Fibroblast of skin of abdomen (primary cell): ENCODE measurements around the gene SRSF7.
A peak's percentile ranks its signal among the peaks of the same experiment; 100 is the strongest.
"Not testable (repeated sequence)": the region's sequence is repeated elsewhere in the genome, so short reads cannot be mapped to it uniquely, and the experiment has no call there.

ENCODE experiments used
- DNase-seq: peaks from one replicate; pipeline ENCODE4 v3.0.0-alpha.2; 2013

Gene SRSF7

GRCh38 chr2:38754049-38754448, 2.9 kb upstream of the SRSF7 start:
- no peak for DNase-seq

DNA sequence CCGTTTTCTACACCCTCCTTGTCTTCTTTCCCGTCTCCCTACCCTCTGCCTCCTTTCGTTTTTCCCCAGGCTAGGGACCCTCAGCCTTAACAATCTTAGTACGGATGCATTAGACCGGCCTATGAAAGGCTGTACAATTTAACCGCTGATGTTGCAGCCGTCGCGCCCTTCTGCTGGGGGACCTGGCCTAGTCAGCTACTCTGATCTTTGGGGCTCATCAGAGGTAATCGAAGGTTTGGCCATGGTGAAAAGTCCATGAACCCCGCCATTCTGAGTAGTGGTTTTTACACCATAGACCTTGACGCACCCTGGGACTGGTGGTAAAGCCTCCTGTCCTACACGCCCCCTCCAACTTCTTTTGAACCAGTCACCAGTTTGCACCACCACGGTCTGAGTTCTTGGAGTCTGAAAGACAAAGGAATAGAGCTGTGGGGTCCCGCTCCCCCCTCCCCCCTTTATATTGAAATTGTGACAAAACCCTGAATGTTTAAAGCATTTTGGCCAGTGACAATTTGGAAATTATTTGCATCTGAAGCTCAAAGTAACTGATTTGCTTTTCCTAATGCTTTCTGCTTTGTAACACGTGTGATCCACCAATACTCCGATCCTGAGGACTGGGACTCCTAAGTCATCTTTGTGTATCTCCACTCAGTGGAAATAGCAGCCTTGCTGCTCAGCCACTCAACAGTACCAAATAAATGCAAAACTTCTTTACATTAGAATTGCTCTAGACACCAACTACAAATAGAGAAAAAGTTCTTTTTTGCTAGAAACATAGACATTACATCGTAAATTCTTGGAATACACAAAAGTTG, 642 bp upstream of the SRSF7 start:
- DNase-seq, result no peak

- DNase-seq, result peak; percentile 27
These were observed 910 bp downstream of the SRSF7 start for GRCh38 chr2:38750011-38750890.

DNA sequence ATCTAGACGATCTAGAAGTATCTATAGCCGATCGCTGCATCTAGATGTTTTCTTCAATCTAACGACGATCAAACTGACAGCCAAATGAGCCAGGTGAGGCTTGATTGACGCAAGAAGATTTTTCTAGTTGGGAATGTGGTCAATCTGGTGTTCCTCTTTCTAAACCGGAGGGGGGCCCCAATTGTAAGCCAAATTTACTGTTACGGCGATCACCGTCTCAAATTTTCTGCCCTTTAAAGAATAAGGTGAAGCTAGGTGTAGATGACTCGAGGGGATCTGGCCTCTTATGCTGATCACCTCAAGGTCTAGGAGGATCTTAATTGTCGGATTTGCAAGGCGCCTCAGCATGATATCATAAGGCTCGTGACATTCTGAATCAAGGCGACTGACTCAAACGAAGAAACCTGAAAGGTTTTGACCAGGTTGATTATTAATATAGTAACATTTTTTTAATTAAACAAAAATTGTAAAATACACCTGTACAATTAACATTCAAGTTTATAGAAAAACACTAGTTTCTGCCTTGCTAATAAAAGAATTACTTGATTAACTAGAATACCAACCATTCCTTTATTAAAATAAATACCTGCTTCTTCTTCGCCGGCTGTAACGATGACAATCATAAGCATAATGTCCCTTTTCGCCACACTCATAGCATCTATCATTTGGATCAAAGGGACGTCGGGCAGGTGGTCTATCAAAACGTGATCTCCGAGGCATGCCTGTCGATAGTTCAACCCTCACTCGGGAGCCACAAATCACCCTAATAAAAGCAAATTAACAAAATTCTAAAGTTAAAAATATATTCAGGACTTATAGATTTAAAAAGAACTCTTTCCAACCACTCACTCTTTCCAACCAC, 2.0 kb downstream of the SRSF7 start:
- no peak for DNase-seq

DNA sequence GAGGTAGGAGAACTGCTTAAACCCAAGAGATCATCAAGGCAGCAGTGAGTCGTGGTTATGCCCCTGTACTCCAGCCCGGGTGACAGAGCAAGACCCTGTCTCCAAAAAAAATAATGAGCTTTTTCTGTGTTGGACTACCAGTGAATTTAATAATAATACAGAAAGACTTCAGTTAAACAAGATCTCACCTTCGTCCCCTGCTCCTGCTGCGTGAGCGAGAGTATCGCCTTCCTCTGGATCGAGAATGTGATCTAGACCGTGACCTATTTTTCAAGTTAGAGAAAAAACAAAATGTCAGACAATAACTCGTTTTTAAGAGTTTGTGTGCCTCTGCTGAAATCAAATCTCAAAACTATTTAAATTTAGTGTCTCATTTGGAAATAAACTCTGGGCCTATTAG, 2.8 kb downstream of the SRSF7 start:
- no peak for DNase-seq

GRCh38 chr2:38747819-38748218, 3.3 kb downstream of the SRSF7 start:
- no peak for DNase-seq

- no peak for DNase-seq
These were observed 4.1 kb downstream of the SRSF7 start for GRCh38 chr2:38747007-38747424.

GRCh38 chr2:38745267-38745666, 5.9 kb downstream of the SRSF7 start:
- DNase-seq, result no peak

DNA sequence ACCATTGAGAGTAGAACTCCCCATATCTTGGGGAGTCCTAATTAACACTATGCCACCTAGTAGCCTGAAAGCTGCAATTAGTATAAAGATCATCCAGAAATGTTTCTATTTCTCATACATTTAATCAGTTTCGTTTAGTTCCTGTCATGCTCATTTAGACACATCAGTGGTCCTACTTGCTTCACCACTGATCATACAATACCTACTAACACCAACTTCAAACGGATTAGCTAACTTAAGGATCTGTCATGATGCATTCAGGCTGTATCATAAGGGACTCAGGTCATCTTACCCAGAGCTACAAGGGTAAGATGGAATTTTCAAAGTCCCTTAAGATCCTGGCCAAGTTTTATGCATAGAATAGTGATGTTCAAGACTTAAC, 6.8 kb downstream of the SRSF7 start:
- DNase-seq, result no peak

GRCh38 chr2:38743672-38744398, 7.3 kb downstream of the SRSF7 start:
- no peak for DNase-seq

- no peak for DNase-seq
These were observed 8.2 kb downstream of the SRSF7 start for GRCh38 chr2:38742797-38743559.

- peak; percentile 43 for DNase-seq
These were observed 10.1 kb downstream of the SRSF7 start for GRCh38 chr2:38740851-38741731.

DNA sequence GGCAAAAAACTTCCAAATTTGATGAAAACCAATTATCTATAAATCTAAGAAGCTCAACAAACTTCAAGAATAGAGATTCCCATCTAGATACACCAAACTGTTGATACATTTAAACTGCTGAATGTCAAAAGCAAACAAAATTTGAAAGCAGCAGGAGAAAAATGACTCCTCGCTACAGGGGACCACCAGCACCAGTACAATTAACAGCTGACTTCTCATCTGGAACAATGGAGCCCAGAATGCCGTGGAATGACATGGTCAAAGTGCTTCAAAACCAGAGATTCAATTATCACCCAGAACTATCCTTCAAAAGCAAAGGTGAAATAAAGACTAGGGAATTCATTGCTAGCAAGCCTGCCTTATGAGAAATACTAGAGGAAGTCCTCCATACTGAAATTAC, 11.6 kb downstream of the SRSF7 start:
- DNase-seq, result no peak

- no peak for DNase-seq
These were observed 13.2 kb downstream of the SRSF7 start for GRCh38 chr2:38737925-38738324.

- not testable (repeated sequence) for DNase-seq
These were observed 14.0 kb downstream of the SRSF7 start for GRCh38 chr2:38737000-38737698.

GRCh38 chr2:38735999-38736320, 15.2 kb downstream of the SRSF7 start:
- DNase-seq, result no peak

DNA sequence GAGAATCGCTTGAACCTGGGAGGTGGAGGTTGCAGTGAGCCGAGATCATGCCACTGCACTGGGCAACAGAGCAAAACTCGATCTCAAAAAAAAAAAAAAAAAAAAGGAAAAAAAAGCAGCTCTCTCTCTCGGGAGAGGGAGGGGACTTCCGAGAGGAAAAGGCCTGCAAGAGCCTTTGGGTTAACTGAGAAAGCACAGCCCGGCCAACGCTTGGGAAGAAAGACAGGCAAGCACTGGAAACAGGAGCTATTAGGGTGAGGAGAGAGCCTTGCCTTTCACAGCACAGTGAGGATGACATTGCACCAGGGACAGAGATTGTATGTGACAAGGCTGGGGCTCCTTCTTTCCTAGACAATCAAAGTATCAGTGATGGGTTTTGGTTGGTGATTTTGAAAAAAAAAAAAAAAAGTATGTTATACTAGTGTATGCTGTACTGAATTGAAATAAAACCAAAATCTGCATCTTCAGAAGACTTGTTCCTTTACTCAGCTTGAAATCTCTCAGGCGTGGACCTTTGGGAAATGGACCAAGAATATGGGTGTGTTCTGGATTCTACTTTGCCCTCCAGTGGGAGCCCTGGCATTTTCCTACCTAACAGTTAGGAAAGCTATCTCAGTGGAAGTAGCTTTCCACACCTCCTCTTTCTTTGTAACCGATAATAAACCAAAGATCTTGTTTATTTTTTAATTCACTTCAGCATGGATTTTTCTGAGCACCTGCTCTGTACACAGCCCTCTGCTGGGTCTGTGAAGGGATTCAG, 16.7 kb downstream of the SRSF7 start:
- no peak for DNase-seq

DNA sequence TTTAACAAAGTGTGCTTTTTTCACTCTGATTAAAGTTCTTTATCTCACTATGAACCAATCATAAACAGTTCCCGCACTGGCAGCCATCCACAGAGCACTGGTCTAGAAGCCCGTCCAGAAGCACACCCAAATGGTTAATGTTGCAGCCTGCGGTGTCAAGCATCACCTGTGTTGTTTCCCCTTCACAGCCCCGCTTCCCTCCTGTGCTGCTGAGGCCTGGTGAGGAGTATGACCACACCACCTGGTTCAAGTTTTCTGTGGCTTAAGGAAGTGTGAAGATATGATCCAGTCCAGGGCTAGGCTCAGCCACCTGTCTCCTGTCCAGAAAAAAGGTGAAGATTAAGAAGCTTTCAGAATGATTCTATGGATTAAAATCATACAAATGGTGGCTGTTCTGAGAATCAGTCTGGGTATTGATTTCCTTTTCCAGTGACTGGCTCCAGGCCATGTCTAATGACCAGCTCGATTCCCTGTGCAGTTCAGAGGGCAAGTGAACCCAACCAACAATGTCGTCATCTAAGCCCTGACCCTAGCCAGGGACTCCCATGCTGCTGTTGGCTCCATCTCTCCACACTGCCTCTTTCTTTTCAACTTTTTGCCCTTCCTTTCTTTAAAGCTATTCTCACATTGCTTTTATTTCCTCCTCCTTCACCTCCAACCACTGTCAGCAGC, 17.7 kb downstream of the SRSF7 start:
- no peak for DNase-seq
